D721Med (cell line): ENCODE measurements around the gene VANGL1.

Experiments used
- DNase-seq: peaks from one replicate; pipeline ENCODE4 v3.0.0; 2011; ENCODE audit warnings: low spot score; ENCODE audit not compliant: insufficient read length
- FAIRE-seq: peaks from 2 replicates; lab custom pipeline; 2011; peaks lifted over from hg19 to GRCh38; lab: Jason Lieb, UNC
- TF ChIP-seq, protein P1 (sequence below): IDR thresholded peaks from 2 replicates; pipeline ENCODE4 v1.5.1; 2012; ENCODE audit warnings: mild to moderate bottlenecking, control low read depth; ENCODE audit not compliant: insufficient read depth; ENCODE audit errors: missing control alignments

Gene VANGL1

DNA sequence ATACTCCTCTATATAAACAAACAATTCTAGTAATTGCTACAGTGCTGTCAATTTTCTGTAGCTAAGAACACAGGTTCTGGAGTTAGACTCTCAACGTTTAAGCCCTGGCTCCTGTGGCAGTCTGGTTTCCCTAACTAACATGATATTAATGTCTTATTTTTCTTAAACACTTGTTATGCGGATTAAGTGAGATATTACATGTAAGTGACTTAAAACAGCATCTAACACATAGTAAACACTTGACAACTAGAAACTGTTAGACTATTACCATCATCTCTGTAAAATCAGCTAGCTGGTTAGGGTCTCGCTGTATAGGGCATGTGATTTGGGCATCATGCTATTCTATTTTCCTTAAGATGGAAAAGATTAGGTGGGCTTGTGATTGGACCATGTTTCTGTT, 2.3 kb downstream of the VANGL1 start:
- FAIRE-seq = no peak

DNA sequence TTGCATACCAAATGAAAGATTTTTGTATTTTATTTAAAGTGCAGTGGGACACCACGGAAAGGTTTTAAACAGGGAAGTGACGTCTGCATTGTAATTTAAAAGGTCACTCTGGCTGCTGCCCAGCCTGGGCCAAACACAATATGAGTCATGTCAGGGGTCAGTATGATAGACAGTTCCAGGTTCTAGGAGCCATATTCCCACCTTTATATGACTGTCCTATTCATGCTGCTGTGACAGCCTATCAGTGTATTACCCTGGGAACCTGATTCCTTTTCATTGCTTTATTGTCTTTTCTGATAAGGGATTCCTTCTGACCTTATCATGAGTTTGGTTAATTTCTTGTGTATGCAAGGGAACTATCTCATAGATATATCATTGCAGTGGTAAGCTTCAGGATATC, 5.3 kb downstream of the VANGL1 start:
- FAIRE-seq (no peak), DNase-seq (no peak)
- TF ChIP-seq, protein P1, sequence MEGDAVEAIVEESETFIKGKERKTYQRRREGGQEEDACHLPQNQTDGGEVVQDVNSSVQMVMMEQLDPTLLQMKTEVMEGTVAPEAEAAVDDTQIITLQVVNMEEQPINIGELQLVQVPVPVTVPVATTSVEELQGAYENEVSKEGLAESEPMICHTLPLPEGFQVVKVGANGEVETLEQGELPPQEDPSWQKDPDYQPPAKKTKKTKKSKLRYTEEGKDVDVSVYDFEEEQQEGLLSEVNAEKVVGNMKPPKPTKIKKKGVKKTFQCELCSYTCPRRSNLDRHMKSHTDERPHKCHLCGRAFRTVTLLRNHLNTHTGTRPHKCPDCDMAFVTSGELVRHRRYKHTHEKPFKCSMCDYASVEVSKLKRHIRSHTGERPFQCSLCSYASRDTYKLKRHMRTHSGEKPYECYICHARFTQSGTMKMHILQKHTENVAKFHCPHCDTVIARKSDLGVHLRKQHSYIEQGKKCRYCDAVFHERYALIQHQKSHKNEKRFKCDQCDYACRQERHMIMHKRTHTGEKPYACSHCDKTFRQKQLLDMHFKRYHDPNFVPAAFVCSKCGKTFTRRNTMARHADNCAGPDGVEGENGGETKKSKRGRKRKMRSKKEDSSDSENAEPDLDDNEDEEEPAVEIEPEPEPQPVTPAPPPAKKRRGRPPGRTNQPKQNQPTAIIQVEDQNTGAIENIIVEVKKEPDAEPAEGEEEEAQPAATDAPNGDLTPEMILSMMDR = no peak

More for the DNA sequence above, 2.3 kb downstream of the VANGL1 start:
- no peak for DNase-seq
- TF ChIP-seq, protein P1 = no peak

DNA sequence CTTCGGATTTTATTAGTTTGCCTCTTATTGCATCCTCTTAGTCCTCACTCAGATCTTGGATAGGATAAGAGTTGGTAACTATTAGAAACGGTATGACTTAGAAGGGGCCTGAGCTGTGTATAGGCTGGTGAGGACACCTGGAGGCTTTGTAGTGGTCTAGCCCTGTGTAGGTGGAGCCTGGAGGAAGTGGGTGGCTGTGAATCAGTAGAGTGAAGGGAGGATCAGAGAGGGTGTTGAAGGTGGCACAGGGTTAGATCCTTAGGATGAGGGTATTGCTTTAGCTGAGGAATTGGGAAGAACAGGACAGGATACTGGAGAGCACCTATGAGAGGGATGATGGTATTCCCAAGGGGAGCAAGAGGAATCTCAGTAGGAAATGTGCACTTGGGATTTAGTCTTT, 5.7 kb downstream of the VANGL1 start:
- no peak for DNase-seq
- TF ChIP-seq, protein P1 = no peak
- no peak for FAIRE-seq

DNA sequence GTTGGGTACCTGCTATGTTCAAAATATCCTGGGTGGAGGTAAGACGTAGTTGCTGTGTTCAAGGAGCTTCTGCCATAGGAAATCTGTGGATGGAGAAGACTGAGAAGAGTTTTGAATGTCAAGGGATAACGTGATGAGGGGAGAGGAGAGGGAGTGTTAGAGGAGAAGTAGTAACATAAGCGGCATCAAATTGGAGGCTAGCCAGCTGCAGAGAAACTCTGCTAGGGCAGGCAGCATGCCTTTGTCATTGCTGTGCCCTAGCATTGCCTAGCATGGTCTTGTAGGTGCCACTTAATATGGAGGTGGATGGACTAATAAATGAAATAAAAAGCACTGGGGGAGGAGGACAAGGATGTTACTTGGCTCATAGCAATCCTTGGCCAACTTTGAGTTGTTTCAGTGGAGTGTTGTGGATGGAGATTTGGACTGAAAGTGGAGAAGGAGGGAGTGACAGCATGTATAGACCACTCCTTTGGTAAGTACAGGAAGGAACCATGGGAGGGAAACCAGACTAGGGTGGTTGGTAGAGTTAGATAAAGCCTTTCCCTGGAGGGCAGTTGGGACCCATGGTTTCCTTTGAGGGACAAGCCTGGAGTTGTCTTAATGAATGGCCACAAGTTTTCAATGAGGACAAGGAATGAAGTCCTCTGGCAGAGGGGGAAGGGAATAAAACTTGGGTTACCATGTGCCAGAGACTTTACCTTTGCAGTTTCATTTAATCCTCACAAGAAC, 6.3 kb downstream of the VANGL1 start:
- FAIRE-seq = no peak
- TF ChIP-seq, protein P1 = no peak
- DNase-seq = no peak

DNA sequence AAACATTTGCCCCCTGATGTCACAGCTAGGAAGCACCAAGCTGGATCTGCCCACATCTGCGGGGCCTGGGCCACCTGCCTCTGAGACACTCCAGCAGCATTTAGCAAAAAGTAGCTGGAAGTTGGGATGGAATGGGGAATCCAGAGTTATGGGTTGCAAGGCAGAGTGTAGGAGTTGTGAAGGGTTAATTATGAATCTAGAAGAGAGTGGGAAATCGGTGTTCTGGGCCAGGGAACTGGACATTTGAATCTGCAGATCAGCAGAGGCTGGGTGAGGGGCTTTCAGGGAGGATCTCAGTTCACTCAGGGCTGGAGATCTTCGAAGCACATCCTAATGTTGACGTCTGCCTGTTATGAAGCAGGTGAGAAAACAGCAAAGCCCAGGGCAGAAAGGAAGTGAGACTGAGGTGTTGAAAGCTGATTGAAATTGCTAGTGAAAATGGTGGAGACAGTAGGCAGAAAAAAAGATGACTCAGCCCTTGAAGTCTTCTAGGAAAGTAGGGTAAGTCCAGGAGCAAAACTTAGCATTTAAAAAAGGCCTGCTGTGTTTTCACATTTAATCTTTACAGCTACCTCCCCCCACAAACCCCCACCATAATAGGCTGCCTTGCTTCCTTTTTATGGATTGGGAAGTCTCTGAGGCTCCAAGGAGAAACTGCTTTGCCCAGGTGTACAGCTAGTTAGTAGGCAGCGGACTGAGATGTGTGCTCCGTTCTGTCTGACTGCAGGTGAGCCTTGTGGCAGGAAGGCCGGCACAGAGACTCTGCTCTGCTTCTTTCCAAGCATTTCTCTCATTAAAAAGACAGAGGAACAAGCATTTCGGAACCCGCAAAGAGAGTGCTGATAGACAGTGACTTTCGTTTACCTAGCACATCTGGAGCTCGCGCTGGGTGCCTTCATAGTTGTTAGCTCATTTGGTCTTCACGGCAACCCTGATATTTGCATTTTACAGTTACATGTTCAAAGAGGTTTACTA, 7.2 kb downstream of the VANGL1 start:
- FAIRE-seq (no peak), DNase-seq (no peak)

DNA sequence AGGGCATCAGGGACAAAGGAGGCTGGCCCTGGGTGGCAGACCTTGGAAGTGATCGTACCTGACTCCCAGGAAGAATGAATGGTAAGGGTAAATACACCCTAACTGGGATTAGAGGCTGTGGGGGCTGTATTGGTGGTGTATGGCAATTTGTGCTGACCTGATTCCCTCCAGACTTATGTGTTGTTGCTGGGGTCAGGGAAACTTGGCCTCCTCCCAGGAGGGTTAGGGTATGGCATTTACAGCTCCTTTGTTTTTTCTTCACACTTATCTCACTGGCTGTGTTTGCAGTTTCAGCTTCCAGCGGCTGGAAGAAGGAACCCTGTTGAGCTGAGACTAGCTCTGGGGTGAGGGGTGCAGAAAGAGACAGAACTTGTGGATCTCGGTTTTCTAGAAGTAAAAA, 8.2 kb downstream of the VANGL1 start:
- TF ChIP-seq, protein P1 = no peak
- no peak for FAIRE-seq
- DNase-seq = no peak

More for the DNA sequence above, 7.2 kb downstream of the VANGL1 start:
- TF ChIP-seq, protein P1 = no peak

DNA sequence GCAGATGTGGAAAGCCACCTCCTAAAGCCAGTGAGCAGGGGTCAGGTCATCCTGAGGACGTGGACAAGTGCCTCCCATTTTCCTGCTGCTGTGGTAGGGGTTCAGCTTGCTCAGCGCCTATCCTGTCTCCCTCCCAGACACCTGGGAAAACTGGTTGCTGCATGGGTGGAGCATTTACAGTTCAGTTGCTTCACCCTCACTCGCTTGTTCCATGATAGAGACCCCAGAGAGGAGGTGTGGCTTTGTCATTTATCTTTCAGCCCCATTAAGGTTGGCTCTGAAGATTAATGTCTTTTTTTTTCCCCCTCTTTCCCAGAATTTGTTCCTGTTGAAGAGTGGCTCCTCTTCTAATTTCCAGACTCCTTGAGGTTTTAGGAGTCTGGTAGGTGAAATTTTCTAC, 9.2 kb downstream of the VANGL1 start:
- TF ChIP-seq, protein P1 = no peak
- DNase-seq (no peak), FAIRE-seq (no peak)
